Mesenteric fat pad (tissue), 1 donor: Measurements from ENCODE around the gene GCN1. TPM values are rescaled to one million over a fixed set of nuclear protein-coding genes. Genes with fewer than 3 reads are reported as not detected.
A peak's percentile ranks its signal among the peaks of the same experiment; 100 is the strongest.

Experiments
- DNase-seq: peaks from one replicate; pipeline ENCODE4 v3.0.0-alpha.2; 2020; ENCODE audit warnings: low spot score
- total RNA-seq: library from RNA; stranded (reverse); fragmentation: NEBNext Ultra II Directional; extraction: Animal tissue kit (Norgen Biotek cat#: 25700); gene quantifications from one replicate; pipeline ENCODE4 v1.2.1, GENCODE V29; 2021
- donor health status: DM: yes; HTN: yes; CAD: no.

GCN1 gene
- total RNA-seq, 1 donor from 2014 or later, result 97.0 TPM

- DNase-seq, result no peak
Observed at GRCh38 chr12:120095736-120096135, 98.8 kb downstream of the GCN1 start.

DNA sequence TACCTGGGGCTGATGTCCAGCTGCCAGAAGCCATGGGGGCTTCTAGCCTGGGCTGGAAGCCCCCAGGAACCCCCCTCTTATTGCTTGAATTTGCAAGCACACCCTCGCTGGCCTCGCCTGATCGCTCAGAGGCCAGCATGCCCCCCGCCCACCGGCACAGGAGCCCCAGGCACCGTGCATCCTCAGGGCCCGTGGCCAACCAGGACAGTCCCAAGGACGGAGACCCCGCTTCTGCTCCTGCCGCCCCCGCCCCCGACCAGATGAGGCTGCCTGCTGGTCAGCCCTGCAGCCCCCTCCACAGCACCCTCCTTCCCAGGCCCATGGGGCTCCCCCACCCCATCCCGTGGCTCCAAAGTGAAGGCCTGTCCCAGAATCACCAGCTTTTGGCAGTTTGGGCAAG lies 99.2 kb downstream of the GCN1 start:
- DNase-seq, result no peak

DNA sequence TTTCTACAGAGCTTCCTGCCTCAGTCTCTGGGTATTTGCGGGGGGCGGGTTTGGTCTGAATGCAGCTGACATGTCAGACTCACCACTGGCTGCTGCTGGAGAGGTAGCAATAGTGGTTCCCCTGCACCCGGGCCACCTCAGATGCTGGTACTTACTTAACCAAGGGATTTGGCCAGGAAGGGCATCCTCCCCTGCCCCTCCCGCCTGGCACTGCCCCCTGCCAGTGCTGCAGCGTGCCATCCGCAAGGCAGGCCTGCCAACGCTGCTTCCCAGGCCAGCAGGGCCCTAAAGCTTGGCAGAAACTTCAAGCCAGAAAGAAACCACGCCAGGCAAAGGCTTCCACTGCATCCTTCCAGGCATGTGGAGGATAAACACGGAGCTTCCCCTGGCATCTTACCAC lies 100.0 kb downstream of the GCN1 start:
- DNase-seq, result no peak

GRCh38 chr12:120093592-120094355 lies 100.7 kb downstream of the GCN1 start:
- DNase-seq, result no peak

DNA sequence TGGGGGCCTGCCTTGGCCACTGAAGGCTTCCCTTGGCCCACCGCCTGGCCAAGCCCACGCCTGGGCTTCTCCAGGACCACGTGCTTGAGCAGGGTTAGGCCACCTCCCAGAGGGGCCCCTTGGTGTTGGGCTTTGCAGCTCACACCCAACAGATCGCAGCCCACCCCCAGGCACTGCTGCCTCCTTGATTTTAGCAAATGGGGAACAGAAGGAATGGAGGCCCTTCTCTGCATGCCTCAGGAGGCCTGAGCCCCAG lies 101.3 kb downstream of the GCN1 start:
- DNase-seq, result no peak

DNA sequence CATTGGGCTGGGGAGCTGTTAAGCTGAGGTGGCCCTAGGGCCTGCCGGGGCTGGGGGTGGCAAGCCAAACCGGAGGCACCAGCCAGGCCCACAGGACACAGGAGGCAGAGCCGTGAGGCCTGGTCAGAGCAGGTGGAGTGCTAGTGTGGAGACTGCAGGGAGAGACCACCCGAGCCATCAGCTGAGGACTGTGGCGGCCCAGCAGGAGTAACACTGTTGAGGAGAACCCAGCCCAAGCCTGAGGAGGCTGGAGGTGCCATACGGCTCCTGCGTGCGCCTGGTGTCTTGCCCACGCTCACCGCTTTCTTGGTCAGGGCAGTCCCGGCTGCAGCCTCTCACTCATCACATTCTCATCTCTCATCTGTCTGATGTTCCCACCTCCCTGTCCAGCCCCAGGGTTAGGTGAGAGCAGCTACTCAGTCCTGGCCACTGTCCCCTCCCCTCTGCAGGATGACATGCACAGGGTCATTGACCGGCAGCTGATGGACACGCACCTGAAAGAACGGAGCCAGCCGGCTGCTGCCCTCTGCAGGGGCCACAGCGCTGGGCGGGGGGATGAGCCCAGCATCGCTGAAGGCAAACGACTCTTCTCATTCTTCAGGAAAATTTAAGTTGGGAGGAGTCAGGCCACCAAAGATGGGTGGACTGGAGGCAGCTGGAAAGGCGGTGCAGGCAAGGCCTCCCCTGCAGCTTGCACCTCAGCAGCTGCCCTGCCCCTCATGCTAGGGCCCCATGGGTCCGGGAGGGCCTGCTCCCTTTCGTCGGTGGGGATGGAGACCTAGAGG lies 101.8 kb downstream of the GCN1 start:
- no peak for DNase-seq

GRCh38 chr12:120091371-120092090 lies 103.0 kb downstream of the GCN1 start:
- no peak for DNase-seq

- DNase-seq, result no peak
Observed at GRCh38 chr12:120090626-120091295, 103.8 kb downstream of the GCN1 start.

DNA sequence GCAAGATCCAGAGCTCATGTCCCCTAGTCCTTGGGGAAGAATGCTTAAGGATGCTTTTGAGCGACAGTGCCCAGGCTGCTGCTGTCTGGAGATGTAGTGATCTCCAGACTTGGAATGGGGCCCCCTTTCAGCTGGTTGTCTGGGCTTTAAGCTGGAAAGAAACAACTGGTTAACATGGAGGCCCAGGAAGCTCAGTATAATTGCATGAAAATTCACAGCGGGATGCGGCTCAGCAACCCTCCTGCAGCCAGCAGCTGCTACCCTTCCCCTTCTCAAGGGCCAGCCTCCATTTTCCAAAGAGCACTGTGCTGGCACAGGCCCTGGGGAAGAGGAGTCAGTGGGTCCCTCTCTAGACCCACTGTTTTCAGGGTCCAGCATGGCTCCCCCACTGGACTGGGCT lies 104.3 kb downstream of the GCN1 start:
- no peak for DNase-seq

GRCh38 chr12:120089796-120090195 lies 104.7 kb downstream of the GCN1 start:
- no peak for DNase-seq

DNA sequence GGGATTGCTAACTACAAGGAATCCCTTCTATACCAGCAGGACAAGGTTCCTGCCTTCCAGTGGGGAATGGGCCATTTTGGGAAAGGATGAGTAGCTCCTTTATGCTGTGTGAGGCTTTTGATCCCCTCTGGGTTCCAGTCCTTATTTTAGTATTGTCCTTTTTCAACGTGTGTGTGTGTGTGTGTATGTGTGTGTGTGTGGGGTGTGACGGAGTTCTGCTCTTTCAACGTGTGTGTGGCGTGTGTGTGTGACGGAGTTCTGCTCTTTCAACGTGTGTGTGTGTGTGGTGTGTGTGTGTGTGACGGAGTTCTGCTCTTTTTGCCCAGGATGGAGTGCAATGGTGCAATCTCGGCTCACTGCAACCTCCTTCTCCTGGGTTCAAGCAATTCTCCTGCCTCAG lies 105.4 kb downstream of the GCN1 start:
- no peak for DNase-seq

DNA sequence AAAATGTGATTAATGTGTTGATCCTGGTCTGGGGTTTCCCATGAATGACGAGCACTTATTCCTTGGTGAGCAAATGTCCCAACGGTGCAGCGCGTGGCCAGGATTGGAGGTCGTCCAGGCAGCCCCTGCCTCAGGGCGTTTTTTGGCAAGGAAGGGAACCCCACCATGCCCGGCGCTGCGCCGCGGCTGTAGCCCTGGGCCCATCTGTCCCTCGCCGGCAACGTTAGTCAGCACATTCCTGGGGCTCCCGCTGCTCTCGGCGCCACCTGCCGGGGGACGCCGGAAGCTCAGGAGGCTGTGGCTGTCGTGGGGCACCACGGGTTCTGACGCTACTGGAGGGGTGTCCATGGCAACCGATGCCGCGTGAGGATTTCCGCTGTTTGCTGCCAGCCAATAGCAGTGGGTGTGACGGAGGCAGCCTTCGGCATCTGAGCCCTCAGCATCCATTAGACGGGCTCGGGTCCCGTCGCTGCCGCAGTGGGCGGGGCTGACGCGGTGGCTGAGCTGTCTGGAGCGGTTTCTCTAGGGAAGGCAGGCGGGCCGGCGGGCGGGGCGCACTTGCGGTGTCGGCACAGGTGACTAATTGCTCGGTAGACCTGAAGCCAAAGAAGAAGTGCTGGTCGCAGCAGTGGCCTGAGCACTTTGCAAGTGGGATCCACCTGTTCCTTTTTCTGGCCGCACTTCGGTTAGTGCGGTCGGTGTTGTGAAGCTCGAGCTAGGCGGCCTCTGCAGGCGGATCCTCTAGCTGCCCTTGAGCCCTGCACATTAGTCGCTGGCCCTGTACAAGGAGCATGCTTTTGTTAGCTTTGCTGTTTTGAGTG lies 107.5 kb downstream of the GCN1 start:
- DNase-seq, result peak; percentile 99

DNA sequence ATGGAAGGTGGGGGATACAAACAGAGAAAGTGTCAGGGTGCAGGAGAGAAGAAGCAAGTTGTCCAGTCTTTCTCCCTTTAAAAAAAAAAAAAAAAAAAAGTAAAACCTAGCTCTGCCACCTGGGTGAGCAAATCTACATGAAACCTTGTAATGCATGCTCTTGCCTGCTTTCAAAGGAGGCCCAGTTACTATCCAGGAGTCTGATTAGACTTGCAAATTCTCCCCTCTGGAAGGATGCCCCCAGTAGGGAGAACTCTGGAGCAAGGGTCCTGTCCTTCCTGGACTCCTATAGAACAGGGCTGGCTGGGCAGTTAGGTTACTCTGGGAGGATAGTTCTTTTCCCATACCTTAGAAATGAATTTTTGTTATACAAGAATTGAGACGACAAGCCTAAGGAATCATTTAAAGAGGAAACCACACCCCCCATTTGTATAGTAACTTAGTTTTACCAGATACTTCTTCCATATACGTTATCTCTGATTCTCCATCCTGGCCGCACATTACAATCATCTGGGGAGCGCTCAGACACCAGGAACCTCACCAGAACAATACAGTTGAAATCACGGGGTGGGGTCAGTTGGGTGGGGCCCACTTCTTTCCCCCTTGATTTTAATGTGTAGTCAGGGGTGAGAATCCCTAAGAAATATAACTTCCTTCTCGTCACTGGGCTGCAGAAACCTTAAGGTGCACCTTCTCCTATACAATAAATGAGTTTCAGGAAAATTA lies 108.4 kb downstream of the GCN1 start:
- no peak for DNase-seq

DNA sequence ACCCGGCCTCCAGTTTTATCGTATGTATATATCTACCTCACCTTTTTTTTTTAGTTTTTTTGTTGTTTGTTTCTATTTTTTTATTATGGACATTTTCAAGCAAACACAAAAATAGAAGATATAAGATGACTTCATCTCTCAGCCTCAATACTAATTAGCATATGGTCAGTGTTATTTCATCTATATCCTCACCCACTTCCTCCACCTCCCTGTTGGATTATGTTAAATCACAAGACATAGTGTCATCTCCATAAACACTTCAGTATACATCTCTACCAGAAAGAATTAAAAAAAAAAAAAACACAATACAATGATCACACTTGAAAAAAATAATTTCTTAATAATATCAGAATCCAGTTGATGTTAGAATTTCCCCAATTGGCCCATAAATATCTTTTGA lies 112.9 kb downstream of the GCN1 start:
- no peak for DNase-seq

DNA sequence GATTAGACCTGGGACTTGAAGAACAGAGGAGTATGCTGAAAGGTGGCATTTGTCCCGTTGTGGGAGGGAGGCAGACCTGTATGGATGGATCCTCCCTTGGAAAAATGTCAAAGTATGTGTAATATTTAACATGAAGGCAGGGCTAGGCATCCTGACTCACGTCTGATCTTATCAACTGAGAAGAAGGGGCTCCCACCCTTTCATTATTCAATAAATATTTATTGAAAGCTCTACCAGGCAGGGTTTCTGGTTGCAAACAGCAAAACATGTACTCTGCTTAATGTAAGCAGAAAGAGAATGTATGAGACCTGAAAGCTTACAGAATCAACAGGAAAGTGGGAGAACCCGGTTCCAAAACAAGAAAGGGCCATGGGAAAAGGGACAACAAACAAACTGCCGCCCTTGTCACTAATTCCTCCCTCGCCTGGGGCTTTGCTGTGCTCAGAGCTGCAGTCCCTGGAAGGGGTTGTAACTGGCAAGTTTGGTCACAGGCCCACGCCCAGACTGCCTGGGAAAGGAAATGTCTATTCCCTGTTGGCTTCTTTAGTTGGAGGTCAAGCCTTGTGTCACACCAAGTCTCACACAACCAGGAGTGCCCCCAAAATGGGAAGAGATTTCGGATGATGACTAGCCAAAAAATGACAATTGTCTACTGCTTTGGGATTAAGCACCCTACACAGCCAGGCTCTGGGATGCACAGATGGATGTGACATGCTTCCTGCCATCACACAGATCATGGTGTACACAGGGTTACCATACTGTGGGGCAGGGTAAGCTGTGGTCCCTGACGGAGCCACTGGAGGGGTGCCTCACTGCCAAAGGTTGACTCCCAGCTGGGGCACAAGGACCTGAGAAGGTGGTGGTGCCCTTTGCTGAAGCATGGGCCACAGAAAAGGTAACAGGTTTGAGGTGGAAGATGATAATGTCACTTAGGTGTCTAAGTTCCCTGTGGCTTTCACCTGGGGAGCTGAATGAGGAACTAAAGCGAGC lies 114.8 kb downstream of the GCN1 start:
- peak; percentile 35 for DNase-seq

- DNase-seq, result peak; percentile 86
Observed at GRCh38 chr12:120078868-120079267, 115.6 kb downstream of the GCN1 start.

- peak; percentile 47 for DNase-seq
Observed at GRCh38 chr12:120077260-120077659, 117.3 kb downstream of the GCN1 start.
